MCF 10A (cell line): ENCODE data around the gene LRRC47. TPM values are rescaled to one million over a fixed set of nuclear protein-coding genes. Genes with fewer than 3 reads are reported as not detected.
A peak's percentile ranks its signal among the peaks of the same experiment; 100 is the strongest.

Source experiments
- BruUV-seq: library from RNA; stranded (reverse); fragments of 400-500 nt; replicated peaks from 2 replicates; lab custom pipeline; 2021; lab: Mats Ljungman, UMichigan
- CTCF ChIA-PET: fragments of 300-600 bp; sonication (Branson Sonifier 250); formaldehyde crosslinking; extraction: SDS; loops from one replicate; lab custom pipeline; 2021; ENCODE audit warnings: antibody characterized with exemption, inconsistent platforms; lab: Yijun Ruan, JAX
- POLR2A ChIA-PET: fragments of 300-600, 350-650 bp; sonication (Branson Sonifier 250); formaldehyde crosslinking; extraction: SDS; loops from one replicate; lab custom pipeline; 2020; ENCODE audit warnings: antibody characterized with exemption, inconsistent platforms; lab: Yijun Ruan, JAX
- DNase-seq: peaks from one replicate; pipeline ENCODE4 v3.0.0-alpha.2; 2018; ENCODE audit not compliant: unreplicated experiment
- H3K27ac Mint-ChIP-seq: one replicate; pipeline ENCODE4 v1.8.0; 2022; ENCODE audit warnings: mild to moderate bottlenecking, low read depth, mixed read lengths; ENCODE audit not compliant: unreplicated experiment
- H3K27me3 Mint-ChIP-seq: one replicate; pipeline ENCODE4 v1.8.0; 2022; ENCODE audit warnings: mixed read lengths; ENCODE audit not compliant: insufficient read depth, unreplicated experiment
- H3K36me3 Mint-ChIP-seq: one replicate; pipeline ENCODE4 v1.8.0; 2022; ENCODE audit warnings: mild to moderate bottlenecking, moderate library complexity, mixed read lengths; ENCODE audit not compliant: insufficient read depth, unreplicated experiment
- H3K4me1 Mint-ChIP-seq: one replicate; pipeline ENCODE4 v1.8.0; 2022; ENCODE audit warnings: mixed read lengths; ENCODE audit not compliant: insufficient read depth, unreplicated experiment
- H3K4me3 Mint-ChIP-seq: one replicate; pipeline ENCODE4 v1.8.0; 2022; ENCODE audit warnings: mild to moderate bottlenecking, moderate library complexity, mixed read lengths; ENCODE audit not compliant: unreplicated experiment
- H3K9me3 Mint-ChIP-seq: one replicate; pipeline ENCODE4 v1.8.0; 2022; ENCODE audit warnings: mixed read lengths; ENCODE audit not compliant: unreplicated experiment
- CTCF ChIP-seq: fragments of 200-600 bp; IDR thresholded peaks from one replicate; pipeline ENCODE4 v1.8.0; 2022; ENCODE audit warnings: antibody characterized with exemption, mild to moderate bottlenecking; ENCODE audit not compliant: unreplicated experiment
- intact Hi-C: fragments of 100-400 bp; cut with micrococcal nuclease; formaldehyde crosslinking; loops from 2 replicates; pipeline ENCODE4 v1.14.1; 2022
- total RNA-seq: library from RNA; stranded (reverse); gene quantifications from 2 replicates; pipeline ENCODE4 v1.2.3, GENCODE V29; 2022

The LRRC47 gene
- total RNA-seq, 1 experiment from 2014 or later = 46.1 TPM

GRCh38 chr1:3776231-3776961 lies 19.9 kb downstream of the LRRC47 start:
- H3K27me3 Mint-ChIP-seq = no peaks in the 10 kb centered on the region
- DNase-seq = no peak
- peaks cover 26% of the 10 kb centered on the region for H3K36me3 Mint-ChIP-seq
- CTCF ChIA-PET = interaction anchor here (0.6 to 1.8 kb wide), 5 partner anchors 10 to 180 kb away, joined by 3 to 8 read pairs (median 3); partner anchors contain the start of gene LRRC47
- H3K4me3 Mint-ChIP-seq = no peak overlapping the region
- H3K4me1 Mint-ChIP-seq = no peaks in the 10 kb centered on the region
- POLR2A ChIA-PET = interaction anchor here (1.2 to 1.9 kb wide), 2 partner anchors 17 to 20 kb away, joined by 6 to 7 read pairs; partner anchors contain the start of gene LRRC47
- intact Hi-C loops = no loop called here
- H3K27ac Mint-ChIP-seq = no peak overlapping the region
- no TSS peak for BruUV-seq
- H3K9me3 Mint-ChIP-seq = no peaks in the 10 kb centered on the region
- TF ChIP-seq CTCF = no peak

- Mint-ChIP-seq H3K4me3 (no peak overlapping the region), H3K4me1 (no peaks in the 10 kb centered on the region), H3K9me3 (no peaks in the 10 kb centered on the region), H3K27me3 (no peaks in the 10 kb centered on the region), H3K36me3 (peaks cover 18% of the 10 kb centered on the region), H3K27ac (no peak overlapping the region)
- peak; percentile 59 for DNase-seq
- ChIA-PET POLR2A (interaction anchor here (0.7 to 1.9 kb wide), 3 partner anchors 18 to 27 kb away, joined by 4 to 7 read pairs (median 6); partner anchors contain the start of gene LRRC47), CTCF (interaction anchor here (0.7 to 1.8 kb wide), 5 partner anchors 11 to 180 kb away, joined by 3 to 8 read pairs (median 3); partner anchors contain the start of gene LRRC47)
- peak; percentile 34 for TF ChIP-seq CTCF
- BruUV-seq = no TSS peak
- intact Hi-C loops = no loop called here
Observed at GRCh38 chr1:3775490-3776230, 20.6 kb downstream of the LRRC47 start.

- Mint-ChIP-seq H3K9me3 (no peaks in the 10 kb centered on the region), H3K27ac (no peak overlapping the region), H3K36me3 (peaks cover 12% of the 10 kb centered on the region), H3K27me3 (no peaks in the 10 kb centered on the region), H3K4me1 (no peaks in the 10 kb centered on the region), H3K4me3 (no peak overlapping the region)
- TF ChIP-seq CTCF = no peak
- BruUV-seq = no TSS peak
- intact Hi-C loops = no loop called here
- CTCF ChIA-PET = interaction anchor here (0.5 to 1.8 kb wide), 3 partner anchors 21 to 332 kb away, joined by 3 to 5 read pairs (median 3); partner anchors contain the start of gene LRRC47
- POLR2A ChIA-PET = interaction anchor here (0.6 to 1.9 kb wide), 4 partner anchors 19 to 119 kb away, joined by 3 to 7 read pairs (median 4); partner anchors contain the start of gene LRRC47
- no peak for DNase-seq
Observed at GRCh38 chr1:3774946-3775489, 21.3 kb downstream of the LRRC47 start.
